Stimulated activated CD8-positive, alpha-beta memory T cell treated with anti-CD3 and anti-CD28 coated beads, Interleukin-2, amount 100 ng/mL, for 48 hours (primary cell): Measurements from ENCODE around the gene KBTBD12.

Experiments
- DNase-seq, 2 donors: peaks; one replicate each; pipeline ENCODE4 v3.0.0-alpha.2; 2020; ENCODE audit warnings: low read depth in 2 of 2

Gene KBTBD12

GRCh38 chr3:128012050-128012449, 97.0 kb downstream of the KBTBD12 start:
- DNase-seq = no peak

GRCh38 chr3:128014548-128014947, 99.5 kb downstream of the KBTBD12 start:
- DNase-seq = no peak

- no peak for DNase-seq
These were observed 101.5 kb downstream of the KBTBD12 start for GRCh38 chr3:128016502-128016901.

GRCh38 chr3:128021768-128022372, 106.8 kb downstream of the KBTBD12 start:
- no peak for DNase-seq

GRCh38 chr3:128033102-128033501, 118.1 kb downstream of the KBTBD12 start:
- DNase-seq = no peak

GRCh38 chr3:128036119-128036518, 121.1 kb downstream of the KBTBD12 start:
- no peak for DNase-seq
